Activated CD4-positive, alpha-beta T cell treated with anti-CD3 and anti-CD28 coated beads, Interleukin-2, amount 50 U/mL, for 48 hours (primary cell): ENCODE data around the gene ZNF514.
A peak's percentile ranks its signal among the peaks of the same experiment; 100 is the strongest.

Source experiments
- DNase-seq, 2 experiments: peaks; one replicate each; pipeline ENCODE4 v3.0.0-alpha.2; 2020

Gene ZNF514

GRCh38 chr2:95159690-95160449 lies at the start of gene ZNF514:
TSS of gene ZNF514 (minus strand) at chr2:95159848. CDS start at chr2:95153253, 6,595 bp downstream.
- peak; percentile 70 to 77 for DNase-seq

GRCh38 chr2:95208106-95208505 lies 48.5 kb upstream of the ZNF514 start:
- no peak for DNase-seq

- peak; percentile 84 to 89 for DNase-seq
Measured at GRCh38 chr2:95207111-95207961, 47.7 kb upstream of the ZNF514 start, which contains the start of gene ZNF892. TSS of gene ZNF892 (plus strand) at chr2:95207521. CDS start at chr2:95207816, 295 bp downstream.

- no peak for DNase-seq
Measured at GRCh38 chr2:95206096-95206495, 46.4 kb upstream of the ZNF514 start.

GRCh38 chr2:95204396-95204795 lies 44.7 kb upstream of the ZNF514 start:
- no peak for DNase-seq

GRCh38 chr2:95203911-95204310 lies 44.3 kb upstream of the ZNF514 start:
- DNase-seq = no peak

- peak; percentile 60 to 67 for DNase-seq
Measured at GRCh38 chr2:95192956-95193355, 33.3 kb upstream of the ZNF514 start.

GRCh38 chr2:95185973-95186372 lies 26.3 kb upstream of the ZNF514 start:
- DNase-seq = no peak

- no peak for DNase-seq
Measured at GRCh38 chr2:95185197-95185596, 25.5 kb upstream of the ZNF514 start.

GRCh38 chr2:95181774-95182173 lies 22.1 kb upstream of the ZNF514 start:
- no peak for DNase-seq

- no peak for DNase-seq
Measured at GRCh38 chr2:95179451-95179850, 19.8 kb upstream of the ZNF514 start.

GRCh38 chr2:95174031-95174542 lies 14.4 kb upstream of the ZNF514 start:
- DNase-seq = no peak

- DNase-seq = no peak
Measured at GRCh38 chr2:95171902-95172301, 12.3 kb upstream of the ZNF514 start.

- no peak for DNase-seq
Measured at GRCh38 chr2:95166065-95166763, 6.6 kb upstream of the ZNF514 start.

GRCh38 chr2:95165371-95166064 lies 5.9 kb upstream of the ZNF514 start, which contains the start of gene ZNF2:
TSS of gene ZNF2 (plus strand) at chr2:95165809. CDS start at chr2:95176227, 10,418 bp downstream.
- peak; percentile 96 to 97 for DNase-seq

GRCh38 chr2:95165030-95165370 lies 5.4 kb upstream of the ZNF514 start:
- DNase-seq = no peak

GRCh38 chr2:95158891-95159619 lies 593 bp downstream of the ZNF514 start:
- DNase-seq = peak; percentile 30 to 42

GRCh38 chr2:95158441-95158840 lies 1.2 kb downstream of the ZNF514 start:
- DNase-seq = no peak

GRCh38 chr2:95149397-95149984 lies 10.2 kb downstream of the ZNF514 start:
- no peak for DNase-seq

GRCh38 chr2:95143838-95144237 lies 15.8 kb downstream of the ZNF514 start:
- DNase-seq = no peak

GRCh38 chr2:95138702-95139101 lies 20.9 kb downstream of the ZNF514 start:
- DNase-seq = no peak
